Measurements from ENCODE around the gene MBIP.

- no peak for TF ChIP-seq CTCF (conservative IDR thresholded peaks at IDR 0.05)
- TF ChIP-seq ZFX (IDR thresholded peaks at IDR 0.05), result no peak
Observed at GRCh38 chr14:36254020-36254624, 66.3 kb downstream of the MBIP start.

All from C4-2B (cell line).